GM19240 (cell line): ENCODE data around the gene LGALS9.
"Not testable (repeated sequence)": the region's sequence is repeated elsewhere in the genome, so short reads cannot be mapped to it uniquely, and the experiment has no call there.

Source experiments
- DNase-seq: peaks from one replicate; pipeline ENCODE4 v3.0.0; 2011; ENCODE audit warnings: low spot score; ENCODE audit not compliant: insufficient read length

The LGALS9 gene

DNA sequence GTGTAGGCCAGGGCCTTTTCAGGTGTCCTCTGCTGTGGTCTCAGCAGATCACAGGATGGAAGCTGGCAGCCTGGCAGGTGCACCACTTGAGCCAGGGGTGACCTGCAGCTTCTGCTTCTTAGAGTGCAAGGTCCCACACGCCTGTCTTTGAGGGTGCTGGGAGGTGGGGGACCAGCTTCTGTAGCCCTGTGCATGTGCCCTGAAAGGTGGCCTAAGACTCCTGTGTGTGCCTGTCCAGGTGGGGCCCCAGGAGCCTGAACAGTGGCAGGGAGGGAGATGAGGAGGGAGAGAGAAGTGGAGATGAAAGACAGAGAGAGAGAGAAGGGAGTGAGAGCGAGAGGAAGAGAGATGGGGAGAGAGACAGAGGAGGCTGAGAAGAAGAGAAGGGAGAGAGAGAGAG lies 46.2 kb downstream of the LGALS9 start:
- DNase-seq, result no peak

DNA sequence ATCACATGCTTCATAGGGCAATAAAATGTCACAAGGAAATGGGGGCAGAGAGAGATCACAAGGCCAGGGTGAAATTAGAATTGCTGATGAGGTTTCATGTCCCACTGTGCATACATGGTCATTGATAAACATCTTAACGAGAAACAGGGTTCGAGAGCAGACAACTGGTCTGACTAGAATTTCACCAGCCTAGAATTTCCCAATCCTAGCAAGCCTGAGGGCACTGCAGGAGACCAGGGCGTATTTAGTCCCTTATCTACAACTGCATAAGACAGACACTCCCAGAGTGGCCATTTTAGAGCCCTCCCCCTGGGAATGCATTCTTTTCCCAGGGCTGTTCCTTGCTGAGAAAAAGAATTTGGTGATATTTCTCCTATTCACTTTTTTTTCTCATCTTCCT lies 55.3 kb downstream of the LGALS9 start:
- DNase-seq, result not testable (repeated sequence)

DNA sequence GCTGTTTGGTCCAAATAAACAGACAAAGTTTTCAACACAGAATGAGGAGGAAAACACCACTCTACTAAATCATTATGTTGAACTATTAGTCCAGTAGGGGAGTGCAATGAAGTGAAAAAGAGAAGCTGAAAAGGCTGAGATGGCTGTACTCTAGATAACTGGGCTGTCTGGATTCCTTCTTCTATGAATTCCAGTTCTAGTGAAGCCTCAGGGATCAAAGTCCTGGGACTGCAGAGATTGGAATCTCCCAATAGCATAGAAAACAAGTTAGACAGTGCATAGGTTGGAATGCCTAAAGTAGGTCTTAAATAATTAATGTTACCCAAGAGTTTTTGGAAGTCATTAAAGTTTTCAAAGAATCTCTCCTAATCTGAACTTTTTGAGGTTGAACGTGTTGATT lies 59.9 kb downstream of the LGALS9 start:
- DNase-seq, result no peak

DNA sequence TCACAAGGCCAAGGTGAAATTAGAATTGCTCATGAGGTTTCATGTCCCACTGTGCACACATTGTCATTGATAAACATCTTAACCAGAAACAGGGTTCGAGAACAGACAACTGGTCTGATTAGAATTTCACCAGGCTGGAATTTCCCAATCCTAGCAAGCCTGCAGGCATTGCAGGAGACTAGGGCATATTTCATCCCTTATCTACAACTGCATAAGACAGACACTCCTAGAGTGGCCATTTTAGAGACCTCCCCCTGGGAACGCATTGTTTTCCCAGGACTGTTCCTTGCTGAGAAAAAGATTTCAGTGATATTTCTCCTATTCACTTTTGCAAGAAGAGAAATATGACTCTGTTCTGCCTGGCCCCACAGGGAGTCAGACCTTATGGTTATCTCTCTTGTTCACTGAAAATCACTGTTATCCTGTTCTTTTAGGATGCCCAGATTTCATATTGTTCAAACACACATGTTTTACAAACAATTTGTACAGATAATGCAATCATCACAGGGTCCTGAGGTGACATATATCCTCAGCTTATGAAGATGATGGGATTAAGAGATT lies 64.3 kb downstream of the LGALS9 start:
- DNase-seq, result not testable (repeated sequence)
